HCT116 (cell line): ENCODE measurements around the gene XYLT1. TPM values are rescaled to one million over a fixed set of nuclear protein-coding genes. Genes with fewer than 3 reads are reported as not detected.

Experiments used
- ATAC-seq: fragments of 200-7000 bp; cut with Tn5 transposase; 2 replicates; pipeline ENCODE4 v1.9.1; 2020; ENCODE audit warnings: mild to moderate bottlenecking, moderate library complexity
- BruUV-seq: library from RNA; stranded (reverse); fragments of 400-500 nt; replicated peaks from 2 replicates; lab custom pipeline; 2021; lab: Mats Ljungman, UMichigan
- CTCF ChIA-PET: fragments of 300-600 bp; sonication (Branson Sonifier 250); formaldehyde crosslinking; loops from one replicate; lab custom pipeline; 2021; ENCODE audit warnings: antibody characterized with exemption; lab: Charles Lee
- POLR2A ChIA-PET: fragments of 300-600, 350-600 bp; sonication (Branson Sonifier 250); formaldehyde crosslinking; loops from one replicate; lab custom pipeline; 2021; ENCODE audit warnings: antibody characterized with exemption; lab: Charles Lee
- RAD21 ChIA-PET, 2 experiments: fragments of 300-600 bp; sonication (Branson Sonifier 250); formaldehyde crosslinking; loops; one replicate each; lab custom pipeline; 2023; ENCODE audit warnings: low total read pairs in 2 of 2; ENCODE audit not compliant: uncharacterized antibody in 2 of 2, unreplicated experiment in 2 of 2, low non-redundant PET in 1 of 2; lab: Charles Lee
- DNase-seq: peaks from one replicate; pipeline ENCODE4 v3.0.0-alpha.2; 2010; ENCODE audit warnings: low read depth, low spot score
- H2AFZ ChIP-seq: fragments of 200-600 bp; shearing (Covaris generic), sonication (generic); 2 replicates; pipeline ENCODE4 v1.6.1; 2017; ENCODE audit warnings: low read depth, mixed run types, mixed read lengths, antibody characterized with exemption, low read length; ENCODE audit not compliant: poor library complexity, severe bottlenecking
- H3K27ac ChIP-seq: 2 replicates; pipeline ENCODE4 v1.5.1; 2012; ENCODE audit warnings: low read depth, low read length
- H3K27me3 ChIP-seq: fragments of 200-600 bp; sonication (generic); 2 replicates; pipeline ENCODE4 v1.6.1; 2016; ENCODE audit warnings: mixed run types, low read length, mixed read lengths; ENCODE audit not compliant: insufficient read depth
- H3K36me3 ChIP-seq, 2 experiments: fragments of 200-500 bp in 1 of 2; fragments of 200-600 bp in 1 of 2; sonication (Bioruptor generic) in 1 of 2; sonication (generic) in 1 of 2; 2 replicates each; pipeline versions ENCODE4 v1.5.1 to v1.6.1; 2014 to 2016; ENCODE audit warnings: low read length in 2 of 2, inconsistent platforms in 1 of 2, mixed read lengths in 1 of 2, mixed run types in 1 of 2; ENCODE audit not compliant: insufficient read depth in 2 of 2, control insufficient read depth in 1 of 2
- H3K4me1 ChIP-seq, 2 experiments: fragments of 200-600 bp in 1 of 2; sonication (generic) in 1 of 2; 2 replicates each; pipeline versions ENCODE4 v1.5.1 to v1.6.1; 2012 to 2017; ENCODE audit warnings: low read length in 2 of 2, inconsistent platforms in 1 of 2, mild to moderate bottlenecking in 1 of 2, mixed read lengths in 1 of 2, mixed run types in 1 of 2, moderate library complexity in 1 of 2; ENCODE audit not compliant: insufficient read depth in 2 of 2, control insufficient read depth in 1 of 2
- H3K4me2 ChIP-seq: fragments of 200-600 bp; sonication (generic); 2 replicates; pipeline ENCODE4 v1.6.1; 2017; ENCODE audit warnings: mixed run types, low read length, mixed read lengths
- H3K4me3 ChIP-seq, 2 experiments: fragments of 200-600 bp in 1 of 2; sonication (generic) in 1 of 2; replicated peaks in 1 of 2; 2 replicates each; pipeline ENCODE4 v1.5.1; 2011 to 2016; ENCODE audit warnings: low read length in 2 of 2, control low read depth in 1 of 2, low read depth in 1 of 2, mild to moderate bottlenecking in 1 of 2, mixed read lengths in 1 of 2, mixed run types in 1 of 2
- H3K79me2 ChIP-seq: fragments of 200-600 bp; sonication (generic); 2 replicates; pipeline ENCODE4 v1.6.1; 2017; ENCODE audit warnings: mild to moderate bottlenecking, mixed run types, low read length, moderate library complexity, mixed read lengths; ENCODE audit not compliant: insufficient read depth
- H3K9ac ChIP-seq: fragments of 200-600 bp; sonication (generic); 2 replicates; pipeline ENCODE4 v1.6.1; 2016; ENCODE audit warnings: low read length, mixed read lengths
- H3K9me2 ChIP-seq: fragments of 200-600 bp; sonication (generic), shearing (Covaris generic); 2 replicates; pipeline ENCODE4 v1.6.1; 2017; ENCODE audit warnings: mixed run types, mild to moderate bottlenecking, moderate library complexity; ENCODE audit not compliant: insufficient read depth
- H3K9me3 ChIP-seq, 2 experiments: fragments of 200-500 bp in 1 of 2; fragments of 200-600 bp in 1 of 2; sonication (Bioruptor generic) in 1 of 2; sonication (generic) in 1 of 2; 2 replicates each; pipeline ENCODE4 v1.6.1; 2014 to 2017; ENCODE audit warnings: low read length in 2 of 2, mixed read lengths in 2 of 2, inconsistent platforms in 1 of 2, low read depth in 1 of 2, mild to moderate bottlenecking in 1 of 2, mixed run types in 1 of 2, moderate library complexity in 1 of 2; ENCODE audit not compliant: control insufficient read depth in 1 of 2, insufficient read depth in 1 of 2
- H4K20me1 ChIP-seq: fragments of 200-600 bp; sonication (generic), shearing (Covaris generic); 2 replicates; pipeline ENCODE4 v1.6.1; 2017; ENCODE audit warnings: mixed run types, mild to moderate bottlenecking, moderate library complexity; ENCODE audit not compliant: insufficient read depth
- MAX ChIP-seq: IDR thresholded peaks from 2 replicates; pipeline ENCODE4 v1.6.1; 2012
- REST ChIP-seq: IDR thresholded peaks from 2 replicates; pipeline ENCODE4 v1.6.1; 2012; ENCODE audit warnings: low read depth
- SIN3A ChIP-seq: IDR thresholded peaks from 2 replicates; pipeline ENCODE4 v1.6.1; 2012; ENCODE audit warnings: low read depth
- TCF7L2 ChIP-seq: IDR thresholded peaks from 2 replicates; pipeline ENCODE4 v1.7.0; 2011; ENCODE audit warnings: borderline replicate concordance, inconsistent platforms; ENCODE audit not compliant: insufficient read depth, insufficient read length; ENCODE audit errors: extremely low read depth
- YY1 ChIP-seq: IDR thresholded peaks from 2 replicates; pipeline ENCODE4 v1.6.1; 2011; ENCODE audit warnings: low read length, low read depth, moderate library complexity, mild to moderate bottlenecking; ENCODE audit not compliant: insufficient replicate concordance; ENCODE audit errors: extremely low read depth
- ZNF274 ChIP-seq: fragments of 200-500 bp; sonication (Bioruptor generic); IDR thresholded peaks from 2 replicates; pipeline ENCODE4 v1.6.1; 2014; ENCODE audit warnings: mild to moderate bottlenecking, low read depth, low read length, inconsistent platforms
- intact Hi-C: fragments of 100-400 bp; cut with micrococcal nuclease; formaldehyde crosslinking; loops from 2 replicates; pipeline ENCODE4 v1.10.0; 2022
- total RNA-seq: library from RNA; stranded (reverse); gene quantifications from one replicate; pipeline ENCODE4 v1.2.1, GENCODE V29; 2021; ENCODE audit not compliant: unreplicated experiment

Gene XYLT1
- total RNA-seq, 1 experiment from 2014 or later: 4.5 TPM

GRCh38 chr16:17333229-17333628, 137.5 kb downstream of the XYLT1 start:
- no peak overlapping the region for H3K4me2 ChIP-seq
- ATAC-seq: no peak
- H3K79me2 ChIP-seq: no peaks in the 10 kb centered on the region
- no peaks in the 10 kb centered on the region for H4K20me1 ChIP-seq
- H3K9ac ChIP-seq: no peak overlapping the region
- ChIA-PET RAD21 (interaction anchor here in 1 of 2 experiments (0.7 kb wide), 1 partner anchor 57 kb away, joined by 3 read pairs; no protein-coding TSS in a partner anchor), CTCF (no interaction called here), POLR2A (no interaction called here)
- H3K36me3 ChIP-seq: no peaks in the 10 kb centered on the region
- no peaks in the 10 kb centered on the region for H3K9me2 ChIP-seq
- intact Hi-C loops: no loop called here
- H3K4me3 ChIP-seq: no peak overlapping the region
- no peak for DNase-seq
- no peak overlapping the region for H2AFZ ChIP-seq
- H3K27me3 ChIP-seq: no peaks in the 10 kb centered on the region
- no peaks in the 10 kb centered on the region for H3K9me3 ChIP-seq
- TF ChIP-seq ZNF274 (no peak), REST (no peak), YY1 (no peak), SIN3A (no peak), TCF7L2 (no peak), MAX (no peak)
- no peaks in the 10 kb centered on the region for H3K4me1 ChIP-seq
- no TSS peak for BruUV-seq
- no peak overlapping the region for H3K27ac ChIP-seq
